SKM-1 (cell line): Measurements from ENCODE around the gene SEC22A.

Experiments used
- DNase-seq: peaks from one replicate; lab custom pipeline; 2025; ENCODE audit not compliant: unreplicated experiment; lab: John Stamatoyannopoulos, UW

SEC22A gene

GRCh38 chr3:123262226-123262625 is 60.5 kb downstream of the SEC22A start:
- no peak for DNase-seq

- DNase-seq = no peak
Observed at GRCh38 chr3:123262868-123263267, 61.1 kb downstream of the SEC22A start.

GRCh38 chr3:123263941-123264340 is 62.2 kb downstream of the SEC22A start:
- no peak for DNase-seq

GRCh38 chr3:123267821-123268220 is 66.1 kb downstream of the SEC22A start:
- DNase-seq = no peak

DNA sequence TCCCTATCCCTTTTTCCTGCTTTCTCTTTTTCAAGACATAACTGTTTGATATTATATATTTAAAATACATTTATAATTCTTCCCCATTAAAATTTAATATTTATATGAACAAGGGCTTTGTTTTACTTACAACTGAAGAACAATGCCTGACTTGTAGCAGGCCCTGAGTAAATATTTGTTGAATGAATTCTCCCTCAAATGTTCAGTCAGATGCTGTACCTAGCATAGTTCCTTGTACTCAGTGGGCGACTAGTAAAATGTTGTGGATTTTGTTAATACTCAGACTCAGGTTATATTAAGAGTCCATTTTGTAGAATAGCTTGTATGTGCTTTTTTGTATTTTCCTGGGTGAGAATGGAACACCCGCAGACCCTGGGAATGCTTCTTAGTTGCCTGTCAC is 69.1 kb downstream of the SEC22A start:
- no peak for DNase-seq

DNA sequence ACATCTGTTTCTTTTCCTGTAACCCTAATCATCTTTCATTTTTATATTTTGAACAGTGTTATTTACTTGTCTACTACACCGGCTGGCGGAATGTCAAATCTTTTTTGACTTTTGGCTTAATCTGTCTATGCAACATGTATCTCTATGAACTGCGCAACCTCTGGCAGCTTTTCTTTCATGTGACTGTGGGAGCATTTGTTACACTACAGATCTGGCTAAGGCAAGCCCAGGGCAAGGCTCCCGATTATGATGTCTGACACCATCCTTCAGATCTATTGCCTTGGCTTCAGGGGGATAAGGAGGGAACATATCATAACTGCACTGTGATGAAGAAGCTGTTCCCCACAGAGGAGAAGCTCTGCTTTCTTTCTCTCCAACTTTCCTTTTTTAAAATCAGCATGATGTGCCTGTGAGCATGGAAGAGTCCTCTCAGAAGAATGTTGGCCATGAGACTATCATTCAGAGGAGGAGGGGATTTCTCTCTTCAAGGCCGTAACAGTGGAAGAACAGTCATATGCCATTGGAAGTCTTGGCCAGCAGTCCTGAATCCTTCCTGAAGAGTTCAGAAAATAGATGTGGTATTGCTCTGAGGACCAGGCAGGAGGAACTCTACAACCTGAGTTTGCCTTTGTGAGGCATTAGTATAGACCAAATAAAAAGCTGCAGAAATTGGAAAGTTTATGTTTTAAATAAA is 69.9 kb downstream of the SEC22A start:
- no peak for DNase-seq

- no peak for DNase-seq
Observed at GRCh38 chr3:123272547-123272946, 70.8 kb downstream of the SEC22A start.

DNA sequence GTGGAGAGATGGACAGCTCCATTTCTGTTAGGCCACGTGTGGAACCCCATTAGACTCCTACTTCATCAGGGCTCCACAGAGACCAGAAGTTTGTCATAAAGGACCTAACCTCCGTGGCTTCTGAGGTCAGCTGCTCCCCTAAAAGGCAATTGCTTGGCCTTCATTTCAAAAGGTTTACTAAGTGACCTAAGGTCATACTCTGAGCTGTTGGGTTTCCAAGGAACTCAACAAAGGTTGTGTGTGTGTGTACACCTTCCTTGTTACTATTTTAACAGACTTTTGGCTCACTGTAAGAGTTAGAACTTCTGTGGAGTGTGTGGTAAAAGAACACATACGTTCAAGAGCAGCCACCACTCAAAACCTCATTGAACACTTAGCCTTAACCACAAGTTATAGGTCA is 73.9 kb downstream of the SEC22A start:
- no peak for DNase-seq

- DNase-seq = no peak
Observed at GRCh38 chr3:123276346-123277006, 74.7 kb downstream of the SEC22A start.

- DNase-seq = no peak
Observed at GRCh38 chr3:123277106-123277505, 75.4 kb downstream of the SEC22A start.

- no peak for DNase-seq
Observed at GRCh38 chr3:123278446-123278845, 76.7 kb downstream of the SEC22A start.

- DNase-seq = no peak
Observed at GRCh38 chr3:123279121-123279520, 77.4 kb downstream of the SEC22A start.

DNA sequence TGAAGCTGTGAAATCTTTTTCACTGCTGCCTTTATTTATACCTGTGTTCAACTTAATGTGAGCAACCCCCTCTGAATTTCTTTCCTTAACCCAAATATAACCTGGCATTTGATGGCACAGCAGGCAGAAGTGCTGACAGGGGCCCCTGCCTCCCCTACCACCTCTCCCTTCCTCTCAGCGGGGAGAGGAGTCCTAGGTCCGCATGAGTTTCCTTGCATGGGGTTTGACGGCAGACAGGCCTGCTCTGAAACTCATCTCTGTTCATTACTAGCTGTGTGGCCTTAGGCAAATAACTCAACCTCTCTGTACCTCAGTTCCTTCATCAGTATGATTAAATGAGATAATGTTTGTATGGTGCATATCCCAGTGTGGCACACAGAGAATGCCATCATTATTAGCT is 79.7 kb downstream of the SEC22A start:
- no peak for DNase-seq

GRCh38 chr3:123281929-123282328 is 80.2 kb downstream of the SEC22A start:
- no peak for DNase-seq

- no peak for DNase-seq
Observed at GRCh38 chr3:123282461-123282860, 80.7 kb downstream of the SEC22A start.

DNA sequence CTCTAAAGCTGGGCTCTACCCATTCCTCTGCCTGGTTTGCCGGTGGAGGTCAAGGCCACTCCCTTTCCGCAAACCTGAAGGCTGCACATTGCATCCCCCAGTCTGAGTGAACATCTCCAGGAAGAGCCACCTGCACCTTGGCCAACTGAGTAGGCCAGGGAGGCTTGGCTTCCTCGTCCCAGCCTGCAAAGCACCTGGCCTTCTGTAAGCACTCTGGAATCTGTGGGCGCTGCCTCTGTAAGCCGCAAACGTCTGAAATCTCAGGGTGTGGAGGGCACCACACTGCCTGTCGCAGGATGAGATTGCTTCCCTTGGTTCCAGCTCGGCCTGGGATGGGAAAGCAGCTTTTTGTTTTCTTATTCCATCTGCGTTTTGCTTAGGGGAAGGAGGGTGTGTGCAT is 81.3 kb downstream of the SEC22A start:
- no peak for DNase-seq

GRCh38 chr3:123283657-123284398 is 82.1 kb downstream of the SEC22A start:
- no peak for DNase-seq

- DNase-seq = no peak
Observed at GRCh38 chr3:123284399-123285010, 82.8 kb downstream of the SEC22A start.

DNA sequence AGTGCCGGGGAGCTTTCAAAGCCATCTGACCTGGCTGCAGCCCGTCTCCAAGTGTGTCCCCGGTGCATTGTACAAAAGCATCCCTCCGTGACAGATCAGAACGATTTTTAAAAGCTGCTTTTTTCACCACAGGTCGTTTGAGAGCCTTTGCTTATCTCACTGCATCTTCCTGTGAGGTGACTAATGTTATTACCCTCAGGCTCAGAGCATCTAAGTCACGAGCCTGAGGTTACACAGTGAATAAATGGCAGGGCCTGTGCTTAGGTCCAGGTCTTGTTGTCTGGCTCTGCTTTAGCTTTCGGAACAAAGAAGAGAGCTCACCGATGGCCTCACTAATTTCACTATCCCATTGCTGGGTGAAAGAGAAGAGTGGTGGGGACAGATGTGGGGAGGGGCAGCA is 83.3 kb downstream of the SEC22A start:
- DNase-seq = no peak

DNA sequence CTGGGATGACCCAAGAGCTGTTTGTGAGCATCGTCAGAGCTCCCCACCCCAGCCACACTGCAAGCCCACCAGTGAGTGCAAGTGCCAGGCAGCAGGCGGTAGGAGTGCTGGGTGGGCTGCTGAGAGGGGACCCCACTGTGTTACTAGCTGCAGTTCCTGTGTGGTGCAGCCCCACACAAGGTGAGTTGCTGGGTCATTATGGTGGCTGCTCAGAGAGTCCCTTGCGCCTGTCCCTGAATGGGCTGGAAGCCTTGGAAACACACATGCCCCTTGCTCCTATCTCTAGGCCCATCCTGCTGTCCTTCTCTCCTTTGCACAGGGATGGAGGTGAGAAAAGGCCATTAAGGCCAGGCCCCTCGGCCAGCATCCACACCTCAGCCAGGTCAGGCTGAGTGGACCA is 83.7 kb downstream of the SEC22A start:
- DNase-seq = no peak

- no peak for DNase-seq
Observed at GRCh38 chr3:123285931-123286307, 84.2 kb downstream of the SEC22A start.
